HCT116 (cell line): Measurements from ENCODE around the gene MYOM1. TPM values are rescaled to one million over a fixed set of nuclear protein-coding genes. Genes with fewer than 3 reads are reported as not detected.

ENCODE experiments used
- ATAC-seq: fragments of 200-7000 bp; cut with Tn5 transposase; 2 replicates; pipeline ENCODE4 v1.9.1; 2020; ENCODE audit warnings: mild to moderate bottlenecking, moderate library complexity
- BruUV-seq: library from RNA; stranded (reverse); fragments of 400-500 nt; replicated peaks from 2 replicates; lab custom pipeline; 2021; lab: Mats Ljungman, UMichigan
- CTCF ChIA-PET: fragments of 300-600 bp; sonication (Branson Sonifier 250); formaldehyde crosslinking; loops from one replicate; lab custom pipeline; 2021; ENCODE audit warnings: antibody characterized with exemption; lab: Charles Lee
- POLR2A ChIA-PET: fragments of 300-600, 350-600 bp; sonication (Branson Sonifier 250); formaldehyde crosslinking; loops from one replicate; lab custom pipeline; 2021; ENCODE audit warnings: antibody characterized with exemption; lab: Charles Lee
- RAD21 ChIA-PET, 2 experiments: fragments of 300-600 bp; sonication (Branson Sonifier 250); formaldehyde crosslinking; loops; one replicate each; lab custom pipeline; 2023; ENCODE audit warnings: low total read pairs in 2 of 2; ENCODE audit not compliant: uncharacterized antibody in 2 of 2, unreplicated experiment in 2 of 2, low non-redundant PET in 1 of 2; lab: Charles Lee
- DNase-seq: peaks from one replicate; pipeline ENCODE4 v3.0.0-alpha.2; 2010; ENCODE audit warnings: low read depth, low spot score
- H2AFZ ChIP-seq: fragments of 200-600 bp; shearing (Covaris generic), sonication (generic); 2 replicates; pipeline ENCODE4 v1.6.1; 2017; ENCODE audit warnings: low read depth, mixed run types, mixed read lengths, antibody characterized with exemption, low read length; ENCODE audit not compliant: poor library complexity, severe bottlenecking
- H3K27ac ChIP-seq: 2 replicates; pipeline ENCODE4 v1.5.1; 2012; ENCODE audit warnings: low read depth, low read length
- H3K27me3 ChIP-seq: fragments of 200-600 bp; sonication (generic); 2 replicates; pipeline ENCODE4 v1.6.1; 2016; ENCODE audit warnings: mixed run types, low read length, mixed read lengths; ENCODE audit not compliant: insufficient read depth
- H3K36me3 ChIP-seq, 2 experiments: fragments of 200-500 bp in 1 of 2; fragments of 200-600 bp in 1 of 2; sonication (Bioruptor generic) in 1 of 2; sonication (generic) in 1 of 2; 2 replicates each; pipeline versions ENCODE4 v1.5.1 to v1.6.1; 2014 to 2016; ENCODE audit warnings: low read length in 2 of 2, inconsistent platforms in 1 of 2, mixed read lengths in 1 of 2, mixed run types in 1 of 2; ENCODE audit not compliant: insufficient read depth in 2 of 2, control insufficient read depth in 1 of 2
- H3K4me1 ChIP-seq, 2 experiments: fragments of 200-600 bp in 1 of 2; sonication (generic) in 1 of 2; 2 replicates each; pipeline versions ENCODE4 v1.5.1 to v1.6.1; 2012 to 2017; ENCODE audit warnings: low read length in 2 of 2, inconsistent platforms in 1 of 2, mild to moderate bottlenecking in 1 of 2, mixed read lengths in 1 of 2, mixed run types in 1 of 2, moderate library complexity in 1 of 2; ENCODE audit not compliant: insufficient read depth in 2 of 2, control insufficient read depth in 1 of 2
- H3K4me2 ChIP-seq: fragments of 200-600 bp; sonication (generic); 2 replicates; pipeline ENCODE4 v1.6.1; 2017; ENCODE audit warnings: mixed run types, low read length, mixed read lengths
- H3K4me3 ChIP-seq, 2 experiments: fragments of 200-600 bp in 1 of 2; sonication (generic) in 1 of 2; replicated peaks in 1 of 2; 2 replicates each; pipeline ENCODE4 v1.5.1; 2011 to 2016; ENCODE audit warnings: low read length in 2 of 2, control low read depth in 1 of 2, low read depth in 1 of 2, mild to moderate bottlenecking in 1 of 2, mixed read lengths in 1 of 2, mixed run types in 1 of 2
- H3K79me2 ChIP-seq: fragments of 200-600 bp; sonication (generic); 2 replicates; pipeline ENCODE4 v1.6.1; 2017; ENCODE audit warnings: mild to moderate bottlenecking, mixed run types, low read length, moderate library complexity, mixed read lengths; ENCODE audit not compliant: insufficient read depth
- H3K9ac ChIP-seq: fragments of 200-600 bp; sonication (generic); 2 replicates; pipeline ENCODE4 v1.6.1; 2016; ENCODE audit warnings: low read length, mixed read lengths
- H3K9me2 ChIP-seq: fragments of 200-600 bp; sonication (generic), shearing (Covaris generic); 2 replicates; pipeline ENCODE4 v1.6.1; 2017; ENCODE audit warnings: mixed run types, mild to moderate bottlenecking, moderate library complexity; ENCODE audit not compliant: insufficient read depth
- H3K9me3 ChIP-seq, 2 experiments: fragments of 200-500 bp in 1 of 2; fragments of 200-600 bp in 1 of 2; sonication (Bioruptor generic) in 1 of 2; sonication (generic) in 1 of 2; 2 replicates each; pipeline ENCODE4 v1.6.1; 2014 to 2017; ENCODE audit warnings: low read length in 2 of 2, mixed read lengths in 2 of 2, inconsistent platforms in 1 of 2, low read depth in 1 of 2, mild to moderate bottlenecking in 1 of 2, mixed run types in 1 of 2, moderate library complexity in 1 of 2; ENCODE audit not compliant: control insufficient read depth in 1 of 2, insufficient read depth in 1 of 2
- H4K20me1 ChIP-seq: fragments of 200-600 bp; sonication (generic), shearing (Covaris generic); 2 replicates; pipeline ENCODE4 v1.6.1; 2017; ENCODE audit warnings: mixed run types, mild to moderate bottlenecking, moderate library complexity; ENCODE audit not compliant: insufficient read depth
- ATF3 ChIP-seq: IDR thresholded peaks from 2 replicates; pipeline ENCODE4 v1.6.1; 2012
- CBX3 ChIP-seq: IDR thresholded peaks from 2 replicates; pipeline ENCODE4 v1.6.1; 2012; ENCODE audit warnings: low read depth
- FOSL1 ChIP-seq: IDR thresholded peaks from 2 replicates; pipeline ENCODE4 v1.6.1; 2012; ENCODE audit warnings: low read depth
- POLR2A ChIP-seq: IDR thresholded peaks from 2 replicates; pipeline ENCODE4 v1.7.0; 2011; ENCODE audit warnings: borderline replicate concordance; ENCODE audit not compliant: insufficient read depth, insufficient read length; ENCODE audit errors: extremely low read depth
- SRF ChIP-seq: IDR thresholded peaks from 2 replicates; pipeline ENCODE4 v1.6.1; 2012; ENCODE audit warnings: low read depth
- TCF7L2 ChIP-seq: IDR thresholded peaks from 2 replicates; pipeline ENCODE4 v1.7.0; 2011; ENCODE audit warnings: borderline replicate concordance, inconsistent platforms; ENCODE audit not compliant: insufficient read depth, insufficient read length; ENCODE audit errors: extremely low read depth
- ZNF274 ChIP-seq: fragments of 200-500 bp; sonication (Bioruptor generic); IDR thresholded peaks from 2 replicates; pipeline ENCODE4 v1.6.1; 2014; ENCODE audit warnings: mild to moderate bottlenecking, low read depth, low read length, inconsistent platforms
- intact Hi-C: fragments of 100-400 bp; cut with micrococcal nuclease; formaldehyde crosslinking; loops from 2 replicates; pipeline ENCODE4 v1.10.0; 2022
- total RNA-seq: library from RNA; stranded (reverse); gene quantifications from one replicate; pipeline ENCODE4 v1.2.1, GENCODE V29; 2021; ENCODE audit not compliant: unreplicated experiment
- TF ChIP-seq, protein P1 (sequence below): IDR thresholded peaks from 2 replicates; pipeline ENCODE4 v1.6.1; 2012; ENCODE audit warnings: low read depth

MYOM1 gene
- total RNA-seq, 1 experiment from 2014 or later = 0.52 TPM

- H2AFZ ChIP-seq = no peak overlapping the region
- no peaks in the 10 kb centered on the region for H3K27me3 ChIP-seq
- ATAC-seq = no peak
- no peaks in the 10 kb centered on the region for H3K9me3 ChIP-seq
- CTCF ChIA-PET = no interaction called here
- no peaks in the 10 kb centered on the region for H4K20me1 ChIP-seq
- no peak for TF ChIP-seq TCF7L2
- no peak for TF ChIP-seq FOSL1
- no peak for TF ChIP-seq SRF
- no peak for TF ChIP-seq ATF3
- TF ChIP-seq CBX3 = no peak
- TF ChIP-seq ZNF274 = no peak
- TF ChIP-seq, protein P1, sequence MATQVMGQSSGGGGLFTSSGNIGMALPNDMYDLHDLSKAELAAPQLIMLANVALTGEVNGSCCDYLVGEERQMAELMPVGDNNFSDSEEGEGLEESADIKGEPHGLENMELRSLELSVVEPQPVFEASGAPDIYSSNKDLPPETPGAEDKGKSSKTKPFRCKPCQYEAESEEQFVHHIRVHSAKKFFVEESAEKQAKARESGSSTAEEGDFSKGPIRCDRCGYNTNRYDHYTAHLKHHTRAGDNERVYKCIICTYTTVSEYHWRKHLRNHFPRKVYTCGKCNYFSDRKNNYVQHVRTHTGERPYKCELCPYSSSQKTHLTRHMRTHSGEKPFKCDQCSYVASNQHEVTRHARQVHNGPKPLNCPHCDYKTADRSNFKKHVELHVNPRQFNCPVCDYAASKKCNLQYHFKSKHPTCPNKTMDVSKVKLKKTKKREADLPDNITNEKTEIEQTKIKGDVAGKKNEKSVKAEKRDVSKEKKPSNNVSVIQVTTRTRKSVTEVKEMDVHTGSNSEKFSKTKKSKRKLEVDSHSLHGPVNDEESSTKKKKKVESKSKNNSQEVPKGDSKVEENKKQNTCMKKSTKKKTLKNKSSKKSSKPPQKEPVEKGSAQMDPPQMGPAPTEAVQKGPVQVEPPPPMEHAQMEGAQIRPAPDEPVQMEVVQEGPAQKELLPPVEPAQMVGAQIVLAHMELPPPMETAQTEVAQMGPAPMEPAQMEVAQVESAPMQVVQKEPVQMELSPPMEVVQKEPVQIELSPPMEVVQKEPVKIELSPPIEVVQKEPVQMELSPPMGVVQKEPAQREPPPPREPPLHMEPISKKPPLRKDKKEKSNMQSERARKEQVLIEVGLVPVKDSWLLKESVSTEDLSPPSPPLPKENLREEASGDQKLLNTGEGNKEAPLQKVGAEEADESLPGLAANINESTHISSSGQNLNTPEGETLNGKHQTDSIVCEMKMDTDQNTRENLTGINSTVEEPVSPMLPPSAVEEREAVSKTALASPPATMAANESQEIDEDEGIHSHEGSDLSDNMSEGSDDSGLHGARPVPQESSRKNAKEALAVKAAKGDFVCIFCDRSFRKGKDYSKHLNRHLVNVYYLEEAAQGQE = no peak
- no peak for TF ChIP-seq POLR2A
- TF ChIP-seq, all 23 proteins: peak for 0
- BruUV-seq = no TSS peak
- Histone ChIP-seq H3K36me3 (no peaks in the 10 kb centered on the region), H3K4me2 (no peak overlapping the region), H3K4me3 (no peak overlapping the region), H3K9ac (no peak overlapping the region), H3K4me1 (0 out of 4 replicates have a peak, but pooled peaks cover 0 to 5% of the 10 kb centered on the region in 2 experiments), H3K79me2 (no peaks in the 10 kb centered on the region), H3K9me2 (no peaks in the 10 kb centered on the region), H3K27ac (no peak overlapping the region)
- intact Hi-C loops = no loop called here
- ChIA-PET POLR2A (no interaction called here), RAD21 (no interaction called here)
- no peak for DNase-seq
Measured at GRCh38 chr18:3164381-3164780, 55.4 kb downstream of the MYOM1 start.
